HG02610 (cell line): Measurements from ENCODE around the gene STT3B.
"Not testable (repeated sequence)": the region's sequence is repeated elsewhere in the genome, so short reads cannot be mapped to it uniquely, and the experiment has no call there.

Source experiments
- ATAC-seq: cut with Tn5 transposase; IDR thresholded peaks from one replicate; pipeline ENCODE4 v1.9.1; 2021; ENCODE audit warnings: mild to moderate bottlenecking, moderate library complexity; ENCODE audit not compliant: unreplicated experiment

The STT3B gene

DNA sequence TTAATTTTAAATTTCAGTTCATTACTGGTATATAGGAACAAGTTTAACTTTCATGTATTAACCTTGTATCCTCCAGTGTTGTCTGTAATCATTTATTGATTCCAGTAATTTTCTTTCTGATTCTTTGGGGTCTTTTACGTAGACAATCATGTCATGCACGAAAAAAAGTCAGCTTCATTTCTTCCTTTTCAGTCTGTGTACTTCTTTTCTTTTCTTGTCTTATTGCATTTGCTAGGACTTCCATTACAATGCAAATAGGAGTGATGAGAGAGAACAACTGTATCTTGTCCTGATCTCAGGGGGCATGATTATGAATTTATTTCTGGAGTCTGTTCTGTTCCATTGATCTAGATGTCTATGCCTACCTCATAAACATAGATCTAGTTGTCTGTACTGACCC, 56.5 kb downstream of the STT3B start:
- ATAC-seq: no peak

DNA sequence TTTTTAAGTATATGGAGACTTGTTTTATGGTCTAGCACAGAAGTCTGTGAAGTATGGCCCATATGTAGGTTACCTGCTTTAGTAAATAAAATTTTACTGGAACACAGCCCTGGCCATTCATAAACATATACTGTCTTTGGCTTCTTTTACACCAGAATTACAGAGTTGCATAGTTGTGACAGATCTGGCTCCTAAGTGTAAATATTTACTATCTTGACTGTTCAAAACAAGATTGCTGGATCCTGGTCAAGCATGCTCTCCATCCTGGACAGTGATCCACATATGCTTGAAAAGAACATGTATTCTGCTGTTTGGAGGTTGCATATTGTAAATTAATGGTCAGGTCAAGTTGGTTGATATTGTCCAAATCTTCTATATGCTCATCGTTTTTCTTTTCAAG, 57.9 kb downstream of the STT3B start:
- ATAC-seq: no peak

DNA sequence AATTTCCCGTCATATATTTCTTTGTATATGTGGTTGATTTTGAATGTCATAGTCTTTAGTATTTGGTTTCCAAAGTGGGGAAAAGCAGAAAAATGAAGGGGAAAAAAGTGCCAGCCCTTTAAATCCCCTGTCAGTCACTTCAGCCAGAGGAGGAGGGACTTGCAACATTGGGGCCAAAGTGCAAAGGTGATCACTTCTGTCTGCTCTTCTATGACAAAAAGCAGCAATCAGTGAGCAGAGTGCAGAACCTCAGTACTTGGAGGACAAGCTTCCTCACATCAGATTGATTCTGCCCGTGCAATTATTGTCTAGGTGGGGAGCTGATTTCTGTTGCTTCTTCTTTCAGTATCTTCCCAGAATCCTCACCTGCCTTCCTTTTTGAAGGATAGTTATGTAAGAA, 60.0 kb downstream of the STT3B start:
- no peak for ATAC-seq

DNA sequence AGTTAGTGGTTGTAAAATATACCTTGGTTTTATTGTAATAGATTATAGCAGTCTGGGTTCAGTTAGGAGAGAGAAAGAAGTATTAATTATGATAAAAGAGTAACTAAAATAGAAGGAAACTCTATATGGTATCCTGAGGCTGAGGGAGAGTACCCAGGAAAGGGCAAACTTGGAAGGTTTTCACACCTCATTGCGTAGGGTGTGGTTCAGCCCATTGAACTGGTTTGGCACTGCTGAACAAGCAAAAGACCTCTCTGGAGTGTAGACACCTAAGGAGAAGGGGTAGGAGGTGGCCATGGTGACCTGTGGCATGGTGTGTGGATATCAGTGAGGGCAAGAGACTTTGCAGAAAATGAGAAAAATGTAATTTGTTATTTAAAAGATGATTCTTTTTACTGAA, 63.5 kb downstream of the STT3B start:
- no peak for ATAC-seq

DNA sequence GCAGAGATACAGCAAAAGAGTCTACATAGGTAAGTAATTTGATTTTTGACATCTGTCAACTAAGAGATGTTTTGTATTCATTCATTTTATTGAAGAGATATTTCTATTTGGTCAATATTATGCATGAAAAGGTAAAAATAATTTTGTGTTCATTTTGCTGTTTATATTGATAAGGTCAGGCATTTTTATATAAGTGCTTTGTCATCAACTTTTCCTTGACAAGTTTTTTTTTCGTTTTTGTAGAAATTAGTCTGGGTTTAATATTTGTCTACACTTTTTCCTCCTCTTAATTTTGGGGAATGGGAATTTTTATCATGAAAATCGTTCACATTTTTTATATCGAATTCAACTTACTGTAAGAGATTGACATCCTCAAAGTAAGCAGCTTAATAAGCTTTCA, 67.7 kb downstream of the STT3B start:
- ATAC-seq: no peak

DNA sequence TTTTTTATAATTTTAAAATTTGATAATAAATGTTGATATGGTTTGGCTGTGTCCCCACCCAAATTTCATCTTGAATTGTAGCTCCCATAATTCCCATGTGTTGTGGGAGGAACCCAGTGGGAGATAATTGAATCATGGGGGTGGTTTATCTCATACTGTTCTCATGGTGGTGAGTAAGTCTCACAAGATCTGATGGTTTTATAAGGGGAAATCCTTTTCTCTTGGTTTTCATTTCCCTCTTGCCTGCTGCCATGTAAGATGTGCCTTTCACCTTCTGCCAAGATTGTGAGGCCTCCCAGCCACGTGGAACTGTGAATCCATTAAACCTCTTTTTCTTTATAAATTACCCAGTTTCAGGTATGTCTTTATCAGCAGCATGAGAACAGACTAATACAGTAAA, 72.6 kb downstream of the STT3B start:
- not testable (repeated sequence) for ATAC-seq

DNA sequence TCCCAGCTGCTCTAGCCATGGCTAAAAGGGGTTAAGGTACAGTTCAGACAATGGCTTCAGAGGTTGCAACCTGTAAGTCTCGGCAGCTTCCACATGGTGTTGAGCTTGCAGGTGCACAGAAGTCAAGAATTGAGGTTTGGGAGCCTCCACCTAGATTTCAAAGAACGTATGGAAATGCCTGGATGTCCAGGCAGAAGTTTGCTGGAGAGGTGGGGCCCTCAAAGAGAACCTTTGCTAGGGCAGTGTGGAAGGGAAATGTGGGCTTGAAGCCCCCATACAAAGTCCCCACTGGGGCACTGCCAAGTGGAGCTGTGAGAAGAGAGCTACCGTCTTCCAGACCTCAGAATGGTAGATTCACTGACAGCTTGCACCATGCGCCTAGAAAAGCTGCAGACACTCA, 73.7 kb downstream of the STT3B start:
- ATAC-seq: no peak

DNA sequence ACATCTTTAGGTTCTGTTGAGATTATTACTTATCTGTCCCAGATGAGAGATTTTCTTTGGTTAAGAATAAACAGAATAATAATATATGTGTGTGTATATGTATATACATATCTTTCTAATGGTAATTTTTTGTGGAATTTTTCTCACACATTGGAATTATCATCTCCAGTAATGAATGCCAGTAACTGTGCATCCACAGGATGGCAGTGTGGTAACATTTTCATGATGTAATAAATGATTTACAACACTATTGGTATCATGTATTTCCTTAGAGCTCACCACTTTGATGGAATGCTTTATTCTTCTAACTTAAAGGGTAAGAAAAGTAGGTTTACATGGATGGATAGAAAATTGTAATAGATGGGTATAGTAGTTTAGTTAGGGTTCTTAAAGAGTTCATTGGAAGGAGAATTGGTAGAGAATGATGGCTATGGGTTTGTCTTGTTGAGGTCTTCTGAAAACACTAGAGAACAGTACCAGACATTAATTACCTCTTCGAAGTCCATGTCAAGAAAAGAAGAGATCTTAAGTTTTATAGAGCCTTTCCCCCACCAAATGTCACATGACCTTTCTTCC, 78.1 kb downstream of the STT3B start:
- ATAC-seq: no peak

DNA sequence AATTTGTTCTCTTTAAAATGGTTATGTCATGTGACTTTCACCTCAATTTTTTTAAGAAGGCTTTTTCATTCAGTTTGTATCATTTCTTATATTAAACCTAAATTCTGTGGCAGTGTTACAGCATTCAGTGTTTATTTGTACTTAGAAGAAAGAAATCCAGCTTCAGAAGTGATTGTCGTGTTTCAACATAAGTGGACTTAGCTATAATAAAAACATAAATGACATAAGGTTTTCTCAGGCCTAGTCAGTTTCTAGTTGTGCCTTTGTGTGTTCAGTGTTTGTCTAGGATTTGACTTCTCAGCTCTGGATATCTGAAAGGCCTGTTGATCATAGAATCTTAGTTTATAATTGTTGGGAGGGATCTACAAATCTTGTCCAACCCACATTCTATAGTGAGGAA, 80.5 kb downstream of the STT3B start:
- no peak for ATAC-seq

DNA sequence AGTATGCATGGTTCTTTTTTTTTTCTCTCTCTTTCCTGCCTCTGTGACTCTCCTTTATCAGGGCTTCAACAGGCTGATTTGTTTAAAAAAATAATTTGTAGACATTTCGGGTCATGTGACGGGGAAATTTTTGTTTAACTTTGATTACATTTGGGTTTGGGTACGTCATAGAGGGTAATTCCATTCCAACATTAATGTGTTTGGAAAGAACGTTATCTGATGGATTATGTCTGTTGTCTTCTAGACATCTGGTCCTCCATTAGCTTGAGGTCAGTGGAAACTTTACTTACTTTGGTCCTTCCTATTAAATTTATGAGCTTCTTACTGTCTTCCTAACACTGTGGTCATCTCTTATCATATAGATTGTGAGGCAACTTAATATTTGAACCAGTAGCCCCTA, 80.9 kb downstream of the STT3B start:
- ATAC-seq: no peak

DNA sequence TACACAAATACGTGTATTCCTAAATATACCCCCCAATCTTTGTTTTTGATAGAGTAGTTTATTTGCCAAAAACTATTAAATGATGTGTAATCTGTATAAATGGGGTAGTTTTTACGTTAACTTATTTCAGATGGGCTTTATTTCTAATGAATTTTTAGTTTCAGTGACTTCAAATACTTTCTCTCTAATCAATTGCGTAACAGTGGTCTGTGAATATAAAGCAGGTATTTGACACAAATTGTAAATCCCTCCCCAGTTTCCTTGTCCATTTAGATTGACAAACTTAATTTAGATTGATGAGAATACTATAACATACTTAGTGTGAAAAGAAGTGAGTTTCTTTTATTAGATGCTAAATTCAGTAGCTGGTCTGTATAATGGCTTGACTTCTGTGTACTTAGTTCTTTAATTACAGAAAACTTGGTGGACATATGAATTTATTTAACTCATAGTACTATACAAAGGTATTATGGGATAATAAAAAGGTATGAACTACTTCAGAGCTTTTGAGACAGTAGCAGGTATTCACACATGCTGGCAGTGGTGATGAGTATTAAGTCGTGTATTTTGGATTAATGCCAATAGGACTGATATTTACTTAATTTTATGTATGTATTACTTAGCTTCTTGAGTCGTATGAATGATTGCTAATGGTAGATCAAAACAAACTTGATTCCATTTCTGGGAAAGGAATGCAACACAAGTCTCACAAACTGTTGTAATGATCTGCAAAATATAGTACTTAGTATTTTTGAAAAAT, 81.6 kb downstream of the STT3B start:
- no peak for ATAC-seq

DNA sequence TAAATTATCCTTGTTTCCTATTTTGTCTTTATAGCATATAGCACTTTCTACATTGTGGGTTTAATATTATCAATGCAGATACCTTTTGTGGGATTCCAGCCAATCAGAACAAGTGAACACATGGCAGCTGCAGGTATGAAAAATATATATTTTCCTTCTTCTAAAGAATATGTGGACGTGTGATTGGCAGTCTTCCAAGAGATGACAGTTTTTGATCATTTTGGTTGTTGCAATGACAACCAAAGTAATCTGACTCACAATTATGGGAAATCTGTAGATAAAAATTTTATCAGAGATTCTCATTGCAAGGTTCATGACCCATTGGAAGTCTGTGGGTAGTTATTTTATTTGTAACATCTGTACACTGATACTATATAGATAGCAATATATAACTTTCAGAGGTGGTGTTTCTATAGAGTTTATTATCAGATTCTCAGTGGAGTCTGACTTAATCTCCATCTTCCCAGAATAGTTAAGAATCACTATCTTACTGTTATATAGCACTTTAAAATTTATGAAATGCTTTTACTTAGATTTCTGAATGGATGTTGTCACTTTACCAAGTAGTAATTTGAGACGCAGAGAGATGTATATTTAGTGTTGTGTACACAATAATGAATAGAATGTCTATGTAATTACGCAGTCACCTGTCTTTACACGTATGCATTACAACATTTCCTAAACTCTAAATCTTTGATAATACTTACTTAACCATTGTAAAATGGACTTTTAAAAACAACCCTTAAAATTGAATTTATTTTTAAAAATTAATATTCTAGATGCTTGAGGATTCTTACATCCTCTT, 82.5 kb downstream of the STT3B start:
- no peak for ATAC-seq

DNA sequence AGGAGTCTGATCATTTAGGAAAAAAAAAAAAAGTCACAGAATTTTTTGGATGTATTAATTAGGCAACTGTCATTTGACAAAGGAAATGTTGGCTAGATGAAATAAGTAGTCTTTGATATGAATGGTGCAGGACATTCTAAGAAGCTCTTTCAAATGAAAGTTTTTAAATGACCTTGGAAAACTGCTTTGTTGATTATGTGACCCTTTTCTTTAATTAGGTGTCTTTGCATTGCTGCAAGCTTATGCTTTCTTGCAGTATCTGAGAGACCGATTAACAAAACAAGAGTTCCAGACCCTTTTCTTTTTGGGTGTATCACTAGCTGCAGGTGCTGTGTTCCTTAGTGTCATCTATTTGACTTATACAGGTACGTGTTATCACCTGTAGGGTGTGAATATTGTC, 84.0 kb downstream of the STT3B start:
- no peak for ATAC-seq

DNA sequence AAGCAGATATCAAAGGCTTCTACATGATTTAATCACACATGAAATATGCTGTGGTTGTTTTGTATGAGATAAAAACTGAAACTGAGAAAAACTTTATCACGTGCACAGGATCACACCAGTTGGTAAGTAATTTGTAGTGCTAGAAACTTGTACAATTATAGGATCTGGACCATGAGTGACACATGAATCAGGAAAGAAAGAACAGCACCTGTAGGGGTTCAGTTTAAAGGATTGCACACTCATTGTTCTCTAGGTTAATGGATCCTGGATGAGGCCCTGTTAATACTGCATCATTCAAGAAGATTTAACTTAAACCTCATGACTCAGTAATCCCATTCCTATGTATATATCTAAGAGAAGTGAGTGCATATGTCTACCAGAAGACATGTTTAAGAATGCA, 87.9 kb downstream of the STT3B start:
- ATAC-seq: no peak

DNA sequence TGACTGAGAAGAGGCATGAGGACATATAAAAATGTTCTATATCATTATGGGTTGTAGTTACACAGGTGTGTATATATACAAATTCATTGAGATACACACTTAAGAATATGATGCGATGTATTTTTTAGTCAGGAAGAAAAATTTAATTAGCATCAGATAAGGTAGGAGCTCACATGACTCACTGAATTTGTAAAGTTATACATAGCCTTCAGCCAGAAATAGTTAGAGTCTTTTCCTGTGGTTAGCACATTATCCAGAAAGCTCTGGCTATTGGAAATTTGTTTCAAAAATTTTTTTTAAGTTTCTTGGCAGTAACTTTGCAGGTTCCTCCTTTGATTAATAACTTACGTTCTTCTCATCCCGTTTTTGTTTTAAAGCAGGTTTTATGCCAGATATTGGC, 88.6 kb downstream of the STT3B start:
- ATAC-seq: no peak

DNA sequence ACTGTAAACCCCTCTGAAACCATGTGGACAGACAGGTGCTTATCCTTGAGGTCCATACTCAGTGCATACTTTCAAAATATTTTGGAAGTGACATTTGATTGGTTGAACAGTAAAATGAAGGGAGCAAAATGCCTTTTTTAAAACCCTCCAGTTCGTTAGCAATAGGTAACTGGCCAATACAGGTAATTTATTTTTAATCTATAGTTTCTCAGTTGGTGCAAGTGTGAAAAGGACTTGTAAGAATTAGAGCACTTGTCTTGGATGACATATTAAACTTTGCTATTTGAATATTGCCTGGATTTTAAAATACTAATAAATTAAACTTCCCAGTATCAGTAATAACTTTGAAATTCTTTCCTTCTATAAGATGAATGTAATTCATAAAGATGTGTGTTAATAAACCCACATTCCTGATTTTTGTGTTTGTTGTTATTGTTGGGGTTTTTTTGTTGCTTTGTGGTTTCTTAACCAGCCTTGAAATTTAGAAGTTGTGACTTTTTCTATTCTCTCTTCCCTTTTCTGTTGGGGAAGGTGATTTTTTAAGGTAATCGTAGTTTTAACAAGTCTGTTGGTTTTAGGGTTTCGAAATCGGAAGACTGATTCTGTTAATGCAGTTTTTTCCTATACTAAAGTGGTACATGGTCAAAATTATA, 90.0 kb downstream of the STT3B start:
- no peak for ATAC-seq

DNA sequence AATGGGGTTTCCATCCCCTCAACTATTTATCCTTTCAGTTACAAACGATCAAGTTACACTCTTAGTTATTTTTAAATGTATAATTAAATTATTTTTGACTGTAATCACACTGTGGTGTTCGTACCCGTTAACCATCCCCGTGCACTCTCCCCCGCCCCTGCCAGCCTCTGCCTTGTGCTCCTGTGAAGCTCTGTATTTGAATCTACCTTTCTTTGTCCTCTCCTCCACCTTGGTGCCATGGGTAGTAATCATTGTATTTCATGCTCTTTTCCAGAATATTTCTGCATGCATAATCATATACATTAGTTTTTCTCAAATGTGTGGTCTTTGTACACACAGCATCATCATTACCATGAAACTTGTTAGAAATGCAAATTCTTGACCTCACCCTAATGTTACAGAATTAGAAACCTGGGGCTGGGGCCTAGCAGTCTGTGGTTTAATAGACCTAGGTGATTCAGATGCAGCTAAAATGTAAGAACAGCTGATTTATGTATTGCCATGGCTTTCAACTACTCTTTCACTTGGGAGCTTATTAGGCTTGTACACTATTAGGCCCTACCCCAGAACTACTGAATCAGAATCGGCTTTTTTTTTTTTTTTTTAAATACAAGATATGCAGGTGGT, 91.5 kb downstream of the STT3B start:
- ATAC-seq: no peak

DNA sequence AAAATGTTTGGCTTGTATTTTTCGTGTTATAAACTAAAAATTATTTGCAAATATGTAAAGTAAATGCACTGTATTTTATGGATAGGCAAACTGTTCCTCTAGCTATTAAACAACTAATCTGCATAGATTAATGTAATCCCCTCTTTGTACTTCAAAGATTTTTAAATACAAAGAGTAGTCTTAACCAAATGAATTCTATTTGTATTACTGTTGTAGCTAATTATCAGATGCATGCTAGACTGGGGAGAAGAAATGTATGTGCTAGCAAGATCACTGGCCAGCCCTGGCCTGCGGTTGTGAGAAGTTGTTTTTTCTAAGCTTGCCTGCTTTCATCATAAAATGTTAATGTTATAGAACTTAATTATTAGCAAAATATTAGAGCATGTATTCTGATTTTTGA, 92.6 kb downstream of the STT3B start:
- no peak for ATAC-seq

DNA sequence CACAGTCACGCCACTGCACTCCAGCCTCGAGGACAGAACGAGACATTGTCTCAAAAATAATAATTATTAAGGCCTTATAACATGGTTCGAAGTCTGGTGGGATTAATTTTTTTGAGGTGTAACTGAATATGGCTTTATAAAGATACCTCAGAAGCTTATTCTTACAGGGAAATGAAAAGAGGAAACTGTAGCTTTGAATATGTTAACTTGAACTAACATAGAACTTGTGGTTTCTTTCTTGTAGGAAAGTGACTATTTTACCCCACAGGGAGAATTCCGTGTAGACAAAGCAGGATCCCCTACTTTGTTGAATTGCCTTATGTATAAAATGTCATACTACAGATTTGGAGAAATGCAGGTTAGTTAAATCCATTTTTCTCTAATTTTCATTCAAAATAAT, 96.3 kb downstream of the STT3B start:
- no peak for ATAC-seq

DNA sequence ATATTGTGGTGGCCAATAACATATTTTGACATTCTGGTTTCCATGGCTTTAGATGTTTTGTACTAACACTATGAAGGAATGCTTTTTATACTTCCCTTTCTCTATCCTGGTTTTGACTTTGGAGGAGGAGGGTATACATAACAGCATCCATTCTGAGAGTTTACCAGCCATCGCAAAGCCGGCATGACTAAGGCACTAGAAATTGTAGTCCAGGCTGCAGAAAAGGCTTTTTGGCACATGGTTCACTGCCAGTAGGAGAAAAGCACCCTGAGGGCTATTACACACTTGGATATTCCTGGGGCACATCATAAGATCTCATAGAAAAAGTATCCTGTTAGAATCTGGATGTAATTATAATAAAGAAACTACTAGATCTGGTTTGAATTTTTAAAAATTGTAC, 101.8 kb downstream of the STT3B start:
- ATAC-seq: no peak

DNA sequence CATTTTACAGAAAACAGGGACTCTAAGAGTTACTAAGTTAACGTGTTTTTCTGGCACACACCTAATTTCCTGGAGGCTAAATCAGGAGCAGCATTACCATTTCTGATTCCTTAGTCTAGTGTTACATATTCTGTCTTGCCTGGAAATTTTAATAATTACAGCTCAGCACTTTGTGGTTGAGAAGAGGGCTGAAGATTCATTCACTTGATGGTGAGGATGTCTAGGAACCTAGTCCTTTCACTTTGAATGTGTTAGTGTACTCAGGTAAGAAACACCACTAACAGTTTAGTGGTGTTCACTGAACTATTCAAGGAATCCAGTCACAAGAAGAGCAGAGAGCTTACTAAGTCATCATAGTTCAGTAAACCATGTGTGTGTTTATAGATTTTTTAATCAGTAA, 102.8 kb downstream of the STT3B start:
- ATAC-seq: peak; percentile 70
